Activated CD4-positive, alpha-beta T cell treated with anti-CD3 and anti-CD28 coated beads for 36 hours (primary cell): Measurements from ENCODE around the gene ART4. TPM values are rescaled to one million over a fixed set of nuclear protein-coding genes. Genes with fewer than 3 reads are reported as not detected.

Experiments used
- ATAC-seq: fragments of 200-7000 bp; cut with Tn5 transposase; one replicate; pipeline ENCODE4 v1.10.0; 2021; ENCODE audit warnings: mild to moderate bottlenecking, moderate library complexity
- CTCF ChIA-PET: fragments of 350-600 bp; sonication (Branson Sonifier 250); formaldehyde crosslinking; loops from one replicate; lab custom pipeline; 2021; ENCODE audit warnings: antibody characterized with exemption; lab: Charles Lee
- POLR2A ChIA-PET: fragments of 350-600 bp; sonication (Branson Sonifier 250); formaldehyde crosslinking; loops from one replicate; lab custom pipeline; 2021; ENCODE audit warnings: antibody characterized with exemption, inconsistent platforms; lab: Charles Lee
- DNase-seq: peaks from one replicate; pipeline ENCODE4 v3.0.0-alpha.2; 2020
- H3K27ac Mint-ChIP-seq: one replicate; pipeline ENCODE4 v1.8.0; 2021; ENCODE audit warnings: mixed read lengths
- H3K27me3 Mint-ChIP-seq: one replicate; pipeline ENCODE4 v1.8.0; 2021; ENCODE audit warnings: mixed read lengths
- H3K36me3 Mint-ChIP-seq: one replicate; pipeline ENCODE4 v1.8.0; 2021; ENCODE audit warnings: low read depth, mixed read lengths
- H3K4me1 Mint-ChIP-seq: one replicate; pipeline ENCODE4 v1.8.0; 2021; ENCODE audit warnings: mixed read lengths
- H3K4me3 Mint-ChIP-seq: one replicate; pipeline ENCODE4 v1.8.0; 2021; ENCODE audit warnings: mild to moderate bottlenecking, moderate library complexity, mixed read lengths
- H3K9me3 Mint-ChIP-seq: one replicate; pipeline ENCODE4 v1.8.0; 2021; ENCODE audit warnings: low read depth, mixed read lengths
- intact Hi-C, 2 experiments: fragments of 100-400 bp; cut with DNase I in 1 of 2; cut with micrococcal nuclease in 1 of 2; formaldehyde crosslinking; loops; one replicate each; pipeline versions ENCODE4 v1.14.2 to v1.15.1; 2022 to 2024; cut with DNase I, micrococcal nuclease
- total RNA-seq, 2 experiments: library from RNA; stranded (reverse); gene quantifications; one replicate each; pipeline ENCODE4 v1.2.3, GENCODE V29; 2021

The ART4 gene
- total RNA-seq, 2 experiments from 2014 or later, result not detected

- peaks cover 16% of the 10 kb centered on the region for H3K4me1 Mint-ChIP-seq
- ChIA-PET CTCF (interaction anchor here (0.6 to 2.9 kb wide), 11 partner anchors 11 to 1688 kb away, joined by 3 to 15 read pairs (median 3); partner anchors contain the start of gene RERG), POLR2A (interaction anchor here (0.8 kb wide), 1 partner anchor 36 kb away, joined by 4 read pairs; a partner anchor contains a TSS)
- no peaks in the 10 kb centered on the region for H3K36me3 Mint-ChIP-seq
- no peak overlapping the region for H3K4me3 Mint-ChIP-seq
- no peak overlapping the region for H3K27ac Mint-ChIP-seq
- DNase-seq, result no peak
- ATAC-seq, result no peak
- intact Hi-C loops, result no loop called here
- H3K9me3 Mint-ChIP-seq, result no peaks in the 10 kb centered on the region
- no peaks in the 10 kb centered on the region for H3K27me3 Mint-ChIP-seq
These were observed 33.0 kb downstream of the ART4 start for GRCh38 chr12:14810167-14810952.

- CTCF ChIA-PET, result interaction anchor here (0.7 to 5.6 kb wide), 6 partner anchors 20 to 134 kb away, joined by 3 to 38 read pairs (median 4); a partner anchor contains a TSS
- Mint-ChIP-seq H3K4me3 (no peak overlapping the region), H3K4me1 (peaks cover 33% of the 10 kb centered on the region), H3K27me3 (no peaks in the 10 kb centered on the region), H3K9me3 (no peaks in the 10 kb centered on the region), H3K36me3 (peaks cover 13% of the 10 kb centered on the region), H3K27ac (no peak overlapping the region)
- intact Hi-C loops, result loop anchor here (1.0 to 10.0 kb wide), 9 partner anchors 29 to 1081 kb away; partner anchors contain the start of genes ARHGDIB (in 2 of the 2) and STRAP (in 2 of the 2)
- ATAC-seq (peak; percentile 1), DNase-seq (no peak)
- POLR2A ChIA-PET, result interaction anchor here (1.2 to 2.2 kb wide), 3 partner anchors 19 to 33 kb away, joined by 3 to 24 read pairs (median 16); a partner anchor contains a TSS
These were observed 39.5 kb downstream of the ART4 start for GRCh38 chr12:14803830-14804160.

GRCh38 chr12:14803011-14803829, 40.1 kb downstream of the ART4 start, which contains the start of the genes C12orf60 and WBP11:
Gene C12orf60, plus strand, starts transcription at chr12:14803670. Its CDS starts 19,266 bp downstream, at chr12:14822936.
Gene WBP11, minus strand, starts transcription at chr12:14803478. Its CDS starts 2,095 bp downstream, at chr12:14801383.
- intact Hi-C loops, result loop anchor here (1.0 to 10.0 kb wide), 9 partner anchors 29 to 1082 kb away; partner anchors contain the start of genes ARHGDIB (in 2 of the 2) and STRAP (in 2 of the 2)
- ChIA-PET CTCF (interaction anchor here (0.7 to 5.6 kb wide), 9 partner anchors 19 to 418 kb away, joined by 3 to 38 read pairs (median 3); partner anchors contain the start of gene RERG), POLR2A (interaction anchor here (1.2 to 2.2 kb wide), 3 partner anchors 19 to 33 kb away, joined by 3 to 24 read pairs (median 16); a partner anchor contains a TSS)

DNA sequence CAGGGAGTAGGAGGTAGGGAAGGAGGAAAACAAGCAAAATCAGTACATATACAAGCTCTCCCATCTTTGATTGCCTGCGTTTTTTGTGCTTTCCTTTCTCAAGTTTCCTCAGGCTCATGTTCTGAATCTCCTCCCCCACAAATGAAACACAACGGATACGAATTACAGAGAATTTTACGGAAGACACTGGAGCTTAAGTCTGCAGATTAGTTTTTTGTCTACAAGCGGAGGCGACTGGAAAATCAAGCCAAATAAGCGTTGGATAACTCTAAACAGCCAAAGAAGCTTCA, 40.7 kb downstream of the ART4 start:
- intact Hi-C loops, result loop anchor here (1.0 to 10.0 kb wide), 9 partner anchors 28 to 1082 kb away; partner anchors contain the start of genes ARHGDIB (in 2 of the 2) and STRAP (in 2 of the 2)
- no peaks in the 10 kb centered on the region for H3K9me3 Mint-ChIP-seq
- peaks cover 23% of the 10 kb centered on the region for H3K36me3 Mint-ChIP-seq
- H3K4me1 Mint-ChIP-seq, result peaks cover 33% of the 10 kb centered on the region
- DNase-seq, result no peak
- ChIA-PET CTCF (interaction anchor here (0.6 to 5.6 kb wide), 10 partner anchors 13 to 418 kb away, joined by 3 to 38 read pairs (median 4); partner anchors contain the start of gene RERG), POLR2A (interaction anchor here (1.2 to 2.2 kb wide), 3 partner anchors 18 to 32 kb away, joined by 3 to 24 read pairs (median 16); a partner anchor contains a TSS)
- no peak overlapping the region for H3K27ac Mint-ChIP-seq
- H3K27me3 Mint-ChIP-seq, result no peaks in the 10 kb centered on the region
- no peak overlapping the region for H3K4me3 Mint-ChIP-seq
- no peak for ATAC-seq

More at GRCh38 chr12:14803011-14803829, 40.1 kb downstream of the ART4 start, which contains the start of the genes C12orf60 and WBP11:
- Mint-ChIP-seq H3K9me3 (no peaks in the 10 kb centered on the region), H3K4me3 (no peak within 1 kb of the TSS), H3K4me1 (peaks cover 33% of the 10 kb centered on the region), H3K27me3 (no peaks in the 10 kb centered on the region), H3K27ac (no peak within 1 kb of the TSS), H3K36me3 (peaks cover 18% of the 10 kb centered on the region)
- peak; percentile 92 for DNase-seq
- peak; percentile 99 for ATAC-seq

GRCh38 chr12:14802247-14802646, 41.1 kb downstream of the ART4 start:
- Mint-ChIP-seq H3K27me3 (no peaks in the 10 kb centered on the region), H3K4me3 (no peak overlapping the region), H3K9me3 (no peaks in the 10 kb centered on the region), H3K36me3 (peaks cover 27% of the 10 kb centered on the region), H3K27ac (no peak overlapping the region), H3K4me1 (peaks cover 33% of the 10 kb centered on the region)
- ATAC-seq (no peak), DNase-seq (no peak)
- intact Hi-C loops, result loop anchor here (2.0 to 10.0 kb wide), 4 partner anchors 147 to 1083 kb away; partner anchors contain the start of genes ARHGDIB (in 1 of the 2) and STRAP (in 1 of the 2)
- ChIA-PET POLR2A (interaction anchor here (1.8 to 2.2 kb wide), 2 partner anchors 28 to 32 kb away, joined by 16 to 24 read pairs; a partner anchor contains a TSS), CTCF (interaction anchor here (0.6 to 5.6 kb wide), 9 partner anchors 12 to 420 kb away, joined by 3 to 38 read pairs (median 4); partner anchors contain the start of gene RERG)

GRCh38 chr12:14795028-14795448, 48.3 kb downstream of the ART4 start:
- Mint-ChIP-seq H3K4me1 (no peaks in the 10 kb centered on the region), H3K36me3 (peaks cover 72% of the 10 kb centered on the region), H3K27me3 (no peaks in the 10 kb centered on the region), H3K4me3 (no peak overlapping the region), H3K27ac (no peak overlapping the region), H3K9me3 (no peaks in the 10 kb centered on the region)
- POLR2A ChIA-PET, result interaction anchor here (0.7 kb wide), 1 partner anchor 114 kb away, joined by 3 read pairs; no protein-coding TSS in a partner anchor
- intact Hi-C loops, result no loop called here
- ATAC-seq (no peak), DNase-seq (no peak)
- CTCF ChIA-PET, result interaction anchor here (0.6 to 1.1 kb wide), 2 partner anchors 195 to 200 kb away, joined by 3 to 4 read pairs; no protein-coding TSS in a partner anchor

GRCh38 chr12:14785568-14785967, 57.8 kb downstream of the ART4 start:
- ChIA-PET POLR2A (interaction anchor here (1.0 kb wide), 1 partner anchor 10 kb away, joined by 4 read pairs; no protein-coding TSS in a partner anchor), CTCF (no interaction called here)
- Mint-ChIP-seq H3K4me1 (no peaks in the 10 kb centered on the region), H3K9me3 (no peaks in the 10 kb centered on the region), H3K27me3 (no peaks in the 10 kb centered on the region), H3K4me3 (no peak overlapping the region), H3K36me3 (peaks cover 43% of the 10 kb centered on the region), H3K27ac (no peak overlapping the region)
- ATAC-seq (no peak), DNase-seq (no peak)
- intact Hi-C loops, result no loop called here

GRCh38 chr12:14784471-14784870, 58.9 kb downstream of the ART4 start:
- intact Hi-C loops, result no loop called here
- ChIA-PET POLR2A (interaction anchor here (0.9 to 1.6 kb wide), 3 partner anchors 9 to 19 kb away, joined by 3 to 6 read pairs (median 5); partner anchors contain the start of genes C12orf60 and WBP11), CTCF (interaction anchor here (0.8 to 2.2 kb wide), 6 partner anchors 10 to 216 kb away, joined by 3 to 13 read pairs (median 4); partner anchors contain the start of genes C12orf60 and WBP11)
- Mint-ChIP-seq H3K4me1 (no peaks in the 10 kb centered on the region), H3K36me3 (peaks cover 32% of the 10 kb centered on the region), H3K4me3 (no peak overlapping the region), H3K27me3 (no peaks in the 10 kb centered on the region), H3K27ac (no peak overlapping the region), H3K9me3 (no peaks in the 10 kb centered on the region)
- no peak for DNase-seq
- ATAC-seq, result no peak

GRCh38 chr12:14782756-14783155, 60.6 kb downstream of the ART4 start:
- H3K4me3 Mint-ChIP-seq, result no peak overlapping the region
- no peak for DNase-seq
- CTCF ChIA-PET, result interaction anchor here (1.1 to 1.2 kb wide), 2 partner anchors 14 to 154 kb away, joined by 3 to 4 read pairs; no protein-coding TSS in a partner anchor
- intact Hi-C loops, result no loop called here
- no peaks in the 10 kb centered on the region for H3K4me1 Mint-ChIP-seq
- no peak for ATAC-seq
- no peaks in the 10 kb centered on the region for H3K9me3 Mint-ChIP-seq
- POLR2A ChIA-PET, result no interaction called here
- H3K36me3 Mint-ChIP-seq, result peaks cover 23% of the 10 kb centered on the region
- H3K27me3 Mint-ChIP-seq, result no peaks in the 10 kb centered on the region
- no peak overlapping the region for H3K27ac Mint-ChIP-seq

- H3K27ac Mint-ChIP-seq, result no peak overlapping the region
- H3K36me3 Mint-ChIP-seq, result peaks cover 13% of the 10 kb centered on the region
- no peak for DNase-seq
- POLR2A ChIA-PET, result interaction anchor here (2.2 kb wide), 1 partner anchor 12 kb away, joined by 9 read pairs; no protein-coding TSS in a partner anchor
- ATAC-seq, result no peak
- no peaks in the 10 kb centered on the region for H3K9me3 Mint-ChIP-seq
- intact Hi-C loops, result no loop called here
- H3K4me3 Mint-ChIP-seq, result no peak overlapping the region
- CTCF ChIA-PET, result interaction anchor here (0.8 to 1.2 kb wide), 4 partner anchors 11 to 153 kb away, joined by 3 to 4 read pairs (median 3); a partner anchor contains a TSS
- peaks cover 4% of the 10 kb centered on the region for H3K4me1 Mint-ChIP-seq
- H3K27me3 Mint-ChIP-seq, result no peaks in the 10 kb centered on the region
These were observed 61.8 kb downstream of the ART4 start for GRCh38 chr12:14781563-14781962.
